Ammon's horn (tissue), 1 donor: ENCODE measurements around the gene GNG7.
"Not testable (repeated sequence)": the region's sequence is repeated elsewhere in the genome, so short reads cannot be mapped to it uniquely, and the experiment has no call there.

Experiments
- DNase-seq: peaks from one replicate; pipeline ENCODE4 v3.0.0-alpha.2; 2016; ENCODE audit warnings: low spot score

The GNG7 gene

DNA sequence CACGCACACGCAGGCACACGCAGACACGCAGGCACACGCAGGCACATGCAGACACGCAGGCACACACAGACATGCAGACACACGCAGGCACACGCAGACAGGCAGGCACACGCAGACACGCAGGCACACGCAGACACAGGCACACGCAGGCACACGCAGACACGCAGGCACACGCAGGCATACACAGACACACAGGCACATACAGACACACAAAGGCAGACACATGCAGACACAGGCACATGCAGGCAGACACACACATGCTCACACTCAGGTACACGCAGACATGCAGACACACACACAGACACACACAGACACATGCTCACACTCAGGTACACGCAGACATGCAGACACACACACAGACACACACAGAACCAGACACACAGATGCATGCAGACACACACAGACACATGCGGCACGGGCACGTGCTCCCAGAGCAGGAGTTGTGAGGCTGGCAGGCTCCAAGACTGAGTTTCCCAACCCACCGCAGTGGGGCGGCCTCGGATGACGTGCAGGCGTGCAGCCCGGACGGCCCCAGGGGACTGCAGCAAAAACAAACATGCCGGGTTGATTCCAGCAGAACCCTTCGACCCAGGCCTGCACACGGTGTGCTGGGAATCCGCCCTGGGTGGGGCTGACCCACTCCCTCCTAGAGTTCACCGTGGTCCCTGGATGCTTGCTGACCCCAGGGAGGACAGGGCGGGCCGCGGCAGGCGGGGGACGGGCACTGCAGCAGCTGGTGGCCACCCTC is 126.6 kb downstream of the GNG7 start:
- DNase-seq = peak; percentile 17

DNA sequence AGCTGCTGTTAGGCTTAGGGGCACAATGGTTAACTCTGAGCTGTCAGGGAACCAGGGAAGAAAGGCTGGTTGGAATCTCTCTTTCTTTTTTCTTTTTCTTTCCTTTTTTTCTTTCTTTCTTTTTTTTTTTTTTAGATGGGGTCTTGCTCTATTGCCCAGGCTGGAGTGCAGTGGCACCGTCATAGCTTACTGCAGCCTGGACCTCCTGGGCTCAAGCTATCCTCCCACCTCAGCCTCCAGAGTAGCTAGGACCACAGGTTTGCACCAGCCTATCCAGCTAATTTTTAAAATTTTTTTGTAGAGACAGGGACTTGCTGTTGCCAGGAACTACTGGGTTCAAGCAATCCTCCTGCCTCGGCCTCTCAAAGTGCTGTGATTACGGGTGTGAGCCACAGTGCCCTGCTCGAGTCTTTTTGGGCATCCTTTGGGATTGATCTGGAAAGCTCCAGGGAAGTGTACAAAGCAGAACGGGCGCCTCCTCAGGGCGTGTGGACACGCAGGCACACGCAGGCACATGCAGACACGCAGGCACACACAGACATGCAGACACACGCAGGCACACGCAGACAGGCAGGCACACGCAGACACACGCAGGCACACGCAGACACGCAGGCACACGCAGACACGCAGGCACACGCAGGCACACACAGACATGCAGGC is 127.4 kb downstream of the GNG7 start:
- no peak for DNase-seq

DNA sequence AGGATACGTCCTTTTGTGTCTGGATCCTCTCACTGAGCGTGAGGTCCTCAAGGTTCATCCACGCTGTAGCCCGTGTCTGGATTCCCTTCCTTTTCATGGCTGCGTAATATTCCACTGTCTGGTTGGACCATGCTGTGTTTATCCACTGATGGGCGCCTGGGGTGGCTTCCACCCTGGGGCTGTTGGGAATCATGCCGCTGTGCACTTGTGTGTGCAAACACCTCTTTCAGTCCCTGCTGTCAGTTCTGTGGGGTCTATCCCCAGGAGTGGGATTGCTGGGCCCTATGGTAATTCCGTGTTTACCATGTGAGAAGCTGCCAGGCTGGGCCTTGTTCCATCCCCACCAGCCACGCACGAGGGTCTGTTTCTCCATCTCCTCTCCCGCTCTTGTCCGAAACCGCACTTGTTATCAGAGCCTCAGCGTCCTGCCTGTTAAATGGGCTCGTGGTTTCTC is 128.0 kb downstream of the GNG7 start:
- DNase-seq = no peak

DNA sequence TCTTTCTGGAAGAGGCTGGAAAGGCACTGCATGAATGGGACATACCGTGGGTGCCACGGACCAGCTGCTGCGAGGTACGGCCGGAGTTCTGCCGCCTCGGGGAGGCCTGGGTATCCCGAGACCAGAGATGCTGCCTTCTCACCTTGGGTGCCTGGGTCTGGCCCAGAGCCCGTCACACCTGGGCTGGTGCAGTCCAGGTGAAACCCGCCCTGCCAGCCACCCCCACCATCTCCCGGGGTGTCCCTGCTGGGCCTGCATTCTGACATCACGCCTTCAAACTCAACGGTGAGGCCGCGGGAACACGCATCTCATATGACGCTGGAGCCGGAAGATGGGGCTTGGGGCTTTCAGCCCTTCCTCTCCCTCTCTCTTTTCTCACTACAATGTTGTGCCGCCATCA is 128.6 kb downstream of the GNG7 start:
- DNase-seq = no peak

DNA sequence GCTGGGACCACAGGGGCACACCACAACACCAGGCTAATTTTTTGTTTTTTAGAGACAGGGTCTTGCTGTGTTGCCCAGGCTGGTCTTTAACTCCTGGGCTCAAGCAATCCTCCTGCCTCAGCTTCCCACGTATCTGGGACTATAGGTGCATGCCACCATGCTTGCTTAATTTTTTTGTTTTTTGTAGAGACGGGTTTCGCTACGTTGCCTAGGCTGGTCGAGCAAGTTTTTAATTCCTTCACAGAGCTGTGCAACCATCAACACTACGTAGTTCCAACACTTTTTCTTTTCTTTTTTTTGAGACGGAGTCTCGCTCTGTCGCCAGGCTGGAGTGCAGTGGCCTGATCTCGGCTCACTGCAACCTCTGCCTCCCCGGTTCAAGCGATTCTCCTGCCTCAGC is 130.3 kb downstream of the GNG7 start:
- not testable (repeated sequence) for DNase-seq

DNA sequence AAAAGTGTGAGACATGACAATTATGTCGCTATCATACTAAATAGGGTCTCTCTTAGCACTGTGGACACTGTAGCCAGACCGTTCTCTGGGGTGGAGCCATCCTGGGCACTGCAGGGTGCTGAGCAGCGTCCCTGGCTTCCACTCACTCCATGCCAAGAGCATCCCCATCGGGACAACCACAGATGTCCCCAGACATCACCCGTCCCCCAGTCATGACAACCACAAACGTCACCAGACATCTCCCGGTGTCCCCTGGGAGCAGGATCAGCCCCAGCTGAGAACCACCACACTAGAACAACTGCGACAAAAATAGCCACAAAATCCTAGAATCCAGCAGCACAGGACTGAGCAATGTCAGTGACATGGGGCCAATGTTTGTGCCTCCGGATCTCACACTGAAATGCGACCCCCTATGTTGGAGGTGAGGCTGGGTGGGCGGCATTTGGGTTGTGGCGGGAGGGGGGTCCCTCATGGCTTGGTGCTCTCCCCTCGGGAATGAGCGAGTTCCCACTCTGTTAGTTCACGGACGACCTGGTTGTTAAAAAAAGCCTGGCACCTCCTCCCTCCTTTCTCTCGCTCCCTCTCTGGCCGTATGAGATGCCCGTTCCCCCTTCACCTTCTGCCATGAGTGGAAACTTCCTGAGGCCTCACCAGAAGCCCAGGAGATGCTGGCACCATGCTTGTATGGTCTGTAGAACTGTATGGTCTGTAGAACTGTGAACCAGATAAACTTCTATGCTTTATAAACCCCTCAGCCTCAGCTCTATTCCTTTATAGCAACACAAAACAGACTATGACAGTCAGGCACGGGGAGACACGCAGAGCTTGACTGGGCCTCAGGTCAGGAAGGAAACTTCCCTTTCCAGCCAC is 132.7 kb downstream of the GNG7 start:
- DNase-seq = no peak

DNA sequence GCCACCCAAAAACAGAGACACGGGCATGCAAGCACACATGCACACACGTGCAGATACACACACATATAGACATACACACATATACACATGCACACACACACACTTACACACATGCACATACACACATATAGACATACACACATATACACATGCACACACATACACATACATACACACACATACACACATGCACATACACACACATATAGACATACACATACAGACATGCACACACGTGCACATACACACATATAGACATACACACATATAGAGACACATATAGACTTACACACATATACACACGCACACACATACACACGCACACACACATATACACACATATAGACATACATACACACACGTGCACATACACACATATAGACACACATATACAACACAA is 134.5 kb downstream of the GNG7 start:
- no peak for DNase-seq

DNA sequence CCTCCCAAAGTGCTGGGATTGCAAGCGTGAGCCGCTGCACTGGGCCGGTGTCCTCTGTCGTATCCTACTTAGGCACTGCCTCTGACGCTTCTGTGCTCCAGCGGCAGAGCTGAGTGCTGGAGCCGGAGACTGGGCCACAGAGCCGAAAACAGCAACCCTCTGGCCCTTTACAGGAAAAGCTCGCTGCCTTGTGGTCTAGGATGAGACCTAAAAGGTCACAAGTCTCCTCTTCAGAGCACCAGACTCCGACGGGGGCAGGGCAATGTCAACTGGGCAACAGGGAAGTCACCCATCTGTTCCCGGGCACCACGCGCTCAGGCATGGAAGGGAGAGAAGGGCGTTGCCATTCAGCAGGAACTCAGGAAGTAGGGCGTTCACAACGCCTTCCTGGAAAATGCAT is 134.9 kb downstream of the GNG7 start:
- DNase-seq = no peak

DNA sequence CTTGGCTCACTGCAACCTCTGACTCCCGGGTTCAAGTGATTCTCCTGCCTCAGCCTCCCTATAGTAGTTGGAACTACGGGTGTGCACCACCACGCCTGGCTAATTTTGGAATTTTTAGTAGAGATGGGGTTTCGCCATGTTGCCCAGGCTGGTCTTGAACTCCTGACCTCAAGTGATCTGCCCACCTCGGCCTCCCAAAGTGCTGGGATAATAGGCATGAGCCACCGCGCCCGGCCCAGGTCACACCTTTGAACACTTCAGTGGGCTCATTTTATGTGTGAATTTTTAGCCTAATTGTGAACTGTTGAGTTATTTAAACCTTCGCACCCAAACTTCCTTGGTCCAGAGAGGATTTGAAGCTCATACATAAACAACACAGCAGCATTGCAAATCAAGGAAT is 138.9 kb downstream of the GNG7 start:
- DNase-seq = not testable (repeated sequence)

DNA sequence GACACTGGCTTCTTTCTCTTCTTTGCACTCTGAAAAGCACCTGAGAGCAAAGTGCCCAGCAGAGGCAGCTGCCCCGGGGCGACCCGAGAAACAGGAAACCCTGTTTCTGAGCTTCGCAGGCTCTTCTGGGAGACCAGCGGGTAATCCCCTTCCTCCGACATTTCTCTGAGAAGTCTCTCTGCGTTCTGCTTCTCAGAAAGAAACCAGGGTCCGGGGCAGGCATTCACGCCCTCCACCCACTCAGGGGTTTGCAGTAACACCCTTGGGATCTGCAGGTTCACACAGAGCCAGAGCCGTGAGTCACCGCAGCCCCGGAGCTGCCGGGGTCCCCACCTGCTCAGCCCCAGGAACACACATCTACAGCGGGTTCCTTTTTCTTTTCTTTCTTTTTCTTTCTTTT is 140.6 kb downstream of the GNG7 start:
- no peak for DNase-seq

DNA sequence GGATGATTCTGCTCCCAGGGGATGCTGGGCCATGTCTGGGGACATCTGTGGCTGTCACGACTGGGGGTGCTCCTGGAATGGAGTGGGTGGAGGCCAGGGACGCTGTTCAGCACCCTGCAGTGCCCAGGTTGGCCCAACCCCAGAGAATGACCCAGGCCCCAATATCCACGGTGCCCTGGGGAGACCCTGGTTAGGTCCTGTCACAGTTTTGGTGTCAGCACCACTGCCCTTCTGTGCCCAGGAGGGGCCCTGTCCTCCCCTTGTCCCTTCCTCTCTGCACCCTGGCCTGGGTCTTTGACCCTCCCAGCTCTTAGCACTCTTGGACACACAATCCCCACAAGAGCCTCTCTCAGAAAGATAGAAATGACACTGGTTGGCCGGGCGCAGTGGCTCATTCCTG is 141.3 kb downstream of the GNG7 start:
- no peak for DNase-seq

DNA sequence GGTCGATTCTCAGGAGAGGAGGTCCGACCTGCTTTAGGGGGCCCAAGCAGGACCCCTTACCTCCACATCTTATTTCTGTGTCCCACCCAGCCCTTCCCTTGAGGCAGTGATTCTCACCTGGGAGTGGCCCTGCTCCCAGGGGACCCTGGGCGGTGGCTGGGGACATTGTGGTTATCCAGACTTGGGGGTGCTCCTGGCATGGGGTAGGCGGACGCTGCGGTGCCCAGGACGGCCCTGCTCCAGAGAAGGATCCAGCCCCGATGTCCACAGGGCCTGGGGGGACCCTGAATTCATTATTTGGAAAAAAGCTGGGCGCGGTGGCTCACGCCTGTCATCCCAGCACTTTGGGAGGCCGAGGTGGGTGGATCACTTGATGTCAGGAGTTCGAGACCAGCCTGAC is 142.1 kb downstream of the GNG7 start:
- DNase-seq = no peak

DNA sequence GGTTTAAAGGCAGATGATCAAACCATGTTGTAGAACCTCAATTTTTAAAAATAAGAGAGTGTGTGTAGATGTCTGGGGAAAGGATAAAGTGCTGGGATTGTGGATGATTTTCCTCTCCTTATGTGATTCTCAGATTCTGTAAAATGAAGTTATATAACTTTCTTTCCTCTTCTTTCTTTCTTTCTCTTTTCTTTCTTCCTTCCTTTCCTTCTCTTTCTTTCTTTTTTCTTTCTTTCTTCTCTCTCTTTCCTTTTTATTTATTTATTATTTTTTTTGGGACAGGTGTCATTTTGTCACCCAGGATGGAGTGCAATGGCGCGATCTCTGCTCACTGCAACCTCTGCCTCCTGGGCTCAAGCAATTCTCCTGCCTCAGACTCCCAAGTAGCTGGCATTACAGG is 144.0 kb downstream of the GNG7 start:
- no peak for DNase-seq

DNA sequence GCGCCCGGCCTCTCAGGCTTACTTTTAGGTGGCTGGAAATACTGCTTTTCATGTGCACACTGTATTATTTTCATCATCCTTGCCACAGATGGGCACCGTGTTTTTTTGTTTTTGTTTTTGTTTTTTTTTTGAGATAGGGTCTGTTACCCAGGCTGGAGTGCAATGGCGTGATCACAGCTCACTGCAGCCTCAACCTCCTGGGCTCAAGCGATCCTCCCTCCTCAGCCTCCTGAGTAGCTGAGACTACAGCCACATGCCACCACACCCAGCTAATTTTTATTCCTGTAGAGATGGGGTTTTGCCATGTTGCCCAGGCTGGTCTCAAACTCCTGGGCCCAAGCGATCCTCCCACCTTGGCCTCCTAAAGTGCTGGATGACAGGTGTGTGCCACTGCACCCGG is 144.4 kb downstream of the GNG7 start:
- not testable (repeated sequence) for DNase-seq

DNA sequence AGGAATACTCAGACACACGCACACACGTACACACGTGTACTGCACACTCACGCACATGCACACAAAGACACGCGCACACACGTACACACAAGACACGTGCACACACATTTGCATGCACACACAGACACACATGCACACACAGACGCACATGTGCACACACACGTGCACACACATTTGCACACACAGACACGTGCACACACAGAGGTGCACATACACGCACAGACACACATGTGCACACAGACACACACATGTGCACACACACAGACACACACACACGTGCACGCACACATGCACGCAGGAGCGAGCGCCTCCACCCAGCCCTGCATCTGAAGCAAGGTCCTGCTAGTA is 145.4 kb downstream of the GNG7 start:
- DNase-seq = no peak

DNA sequence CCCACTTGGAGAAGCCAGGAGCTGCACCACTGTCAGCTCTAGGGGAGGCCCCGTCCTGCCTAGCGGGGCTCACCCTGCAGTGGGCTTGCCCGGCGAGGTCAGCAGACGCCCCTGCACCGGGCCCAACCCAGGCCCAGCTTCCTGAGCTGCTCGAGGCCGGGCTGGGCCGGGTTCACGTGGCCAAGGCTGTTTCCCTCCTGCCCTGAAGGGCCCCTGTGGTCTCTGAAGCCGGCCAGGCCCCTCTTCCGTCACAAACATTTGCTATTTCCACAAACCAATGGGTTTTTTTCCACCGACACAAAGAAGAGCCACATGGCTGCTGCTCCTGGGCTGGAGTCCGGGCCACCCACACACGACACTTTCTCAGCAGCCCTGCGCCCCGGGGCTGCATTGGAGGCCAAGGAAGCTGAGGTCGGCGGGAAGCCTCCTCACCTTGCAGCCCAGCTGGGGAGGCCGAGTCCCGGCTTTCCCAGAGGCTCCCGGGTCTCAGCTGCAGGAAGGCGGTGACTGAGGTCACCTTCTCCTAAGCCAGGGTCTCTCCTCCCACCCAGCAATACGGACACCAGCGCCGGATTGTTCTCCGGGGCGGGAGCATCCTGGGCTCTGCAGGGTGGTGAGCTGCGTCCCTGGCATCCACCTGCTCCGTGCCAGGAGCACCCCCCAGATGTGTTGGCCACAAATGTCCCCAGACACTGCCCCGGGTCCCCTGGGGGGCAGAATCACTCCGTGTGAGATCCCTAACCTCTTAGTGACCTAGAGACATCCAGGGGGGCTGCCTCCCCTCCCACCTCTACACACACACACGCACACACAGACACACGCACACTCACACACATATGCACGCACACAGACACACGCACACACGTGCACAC is 146.0 kb downstream of the GNG7 start:
- DNase-seq = no peak

DNA sequence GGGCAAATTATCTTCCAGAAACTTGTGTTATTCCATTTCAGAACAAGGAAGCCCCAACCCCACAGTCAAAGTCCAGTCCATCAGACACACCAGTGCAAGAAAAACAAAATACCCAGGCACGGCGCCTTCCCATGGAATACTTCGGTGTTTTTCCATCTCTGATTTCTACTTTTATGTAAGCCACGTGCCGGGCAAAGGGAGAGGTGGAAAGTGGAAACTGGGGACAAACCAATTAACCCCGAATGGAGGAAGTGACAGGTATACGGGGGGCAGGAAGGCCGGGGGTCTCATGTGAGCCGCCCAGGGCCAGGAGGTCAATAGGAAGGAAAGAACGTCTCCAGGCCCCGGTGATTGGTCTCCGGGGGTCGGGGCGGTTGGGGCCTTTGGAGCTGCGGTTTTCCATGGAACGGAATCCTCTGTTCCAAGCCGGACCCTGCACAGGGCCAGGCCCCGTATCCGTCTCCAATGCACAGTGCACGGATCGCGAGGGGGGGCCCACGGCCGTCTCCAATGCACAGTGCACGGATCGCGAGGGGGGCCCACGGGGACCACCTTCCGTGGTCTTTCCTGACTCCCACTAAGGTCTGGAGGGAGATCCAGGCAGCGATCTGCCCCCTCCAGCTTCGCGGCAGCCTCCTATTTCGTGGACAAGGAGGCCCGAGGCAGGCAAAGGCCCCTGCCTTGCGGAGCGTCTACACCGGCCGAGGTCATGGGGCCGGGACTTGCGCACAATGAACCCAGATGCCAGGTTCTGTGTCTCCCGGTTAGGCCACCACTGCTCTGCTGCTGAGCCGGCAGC is 146.9 kb downstream of the GNG7 start:
- no peak for DNase-seq

DNA sequence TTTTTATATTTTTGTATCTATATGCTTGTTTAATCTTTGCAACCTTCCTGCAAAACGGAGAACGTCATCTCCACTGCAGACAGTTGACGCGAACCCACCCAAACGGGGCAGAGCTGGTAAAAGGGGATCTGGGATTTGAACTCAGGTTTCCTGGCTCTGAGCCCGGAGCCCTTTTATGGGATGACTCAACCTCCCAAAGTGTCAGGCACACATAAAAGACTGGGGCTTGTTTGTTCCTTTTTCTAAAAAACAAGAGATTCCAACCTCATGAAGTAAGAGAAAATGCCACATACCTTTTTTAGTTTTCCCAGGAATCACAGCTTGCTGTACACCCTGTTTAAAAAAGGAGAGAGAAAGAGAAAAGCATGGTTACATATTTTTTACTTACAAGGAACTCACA is 147.6 kb downstream of the GNG7 start:
- DNase-seq = no peak

DNA sequence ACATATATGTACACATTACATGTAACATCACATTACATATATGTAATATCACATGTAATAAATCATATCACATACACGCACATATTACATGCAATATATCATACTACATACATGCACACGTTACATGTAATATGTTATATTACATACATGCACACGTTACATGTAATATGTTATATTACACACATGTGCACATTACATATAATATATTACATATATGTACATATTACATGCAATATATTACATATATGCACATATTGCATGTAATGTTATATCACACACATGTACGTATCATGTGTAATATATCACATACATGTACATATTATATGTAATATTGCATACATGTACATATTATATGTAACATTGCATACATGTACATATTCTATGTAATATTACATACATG is 149.0 kb downstream of the GNG7 start:
- no peak for DNase-seq

DNA sequence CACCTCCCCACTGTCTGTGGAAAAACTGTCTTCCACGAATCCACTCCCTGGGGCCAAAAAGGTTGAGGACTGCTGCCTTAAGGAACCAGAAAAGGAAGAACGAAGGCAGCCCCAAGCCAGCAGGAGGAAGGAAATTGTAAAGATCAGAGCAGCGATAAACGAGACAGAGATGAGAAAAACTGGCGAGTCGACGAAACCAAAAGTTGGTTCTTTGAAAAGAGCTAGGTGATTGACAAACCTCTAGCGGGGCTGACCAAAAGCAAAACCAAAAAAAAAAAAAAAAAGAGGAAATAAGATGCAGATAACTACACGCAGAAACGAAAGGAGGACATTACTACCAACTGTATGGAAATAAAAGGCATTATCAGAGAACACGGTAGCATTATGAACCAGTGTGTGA is 149.6 kb downstream of the GNG7 start:
- DNase-seq = peak; percentile 44

DNA sequence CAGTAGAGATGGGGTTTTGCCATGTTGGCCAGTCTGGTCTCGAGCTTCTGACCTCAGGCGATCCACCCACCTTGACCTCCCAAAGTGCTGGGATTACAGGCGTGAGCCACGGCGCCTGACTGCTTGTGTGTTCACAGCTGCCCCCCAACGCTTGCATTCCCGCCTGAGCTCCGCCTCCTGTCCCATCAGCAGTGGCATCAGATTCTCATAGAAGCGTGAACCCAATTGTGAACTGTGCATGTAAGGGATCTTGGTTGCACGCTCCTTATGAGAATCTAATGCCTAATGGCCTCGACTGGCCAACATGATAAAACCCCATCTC is 150.7 kb downstream of the GNG7 start:
- no peak for DNase-seq
